T47D (cell line): ENCODE data around the gene KIAA0232.

Experiments used
- DNase-seq, 2 experiments: peaks; one replicate each; pipeline versions ENCODE4 v3.0.0 to v3.0.0-alpha.2; 2011 to 2012; ENCODE audit warnings: low read depth in 1 of 2, low spot score in 1 of 2
- JUND ChIP-seq: IDR thresholded peaks from 2 replicates; pipeline ENCODE4 v1.6.1; 2012; ENCODE audit warnings: low read depth
- in situ Hi-C: cut with HindIII; loops from 2 replicates; pipeline ENCODE4 v1.10.0; 2016; ENCODE audit warnings: low sequenced_read_pairs, low pct_unique_long_range_greater_than_20kb

The KIAA0232 gene

GRCh38 chr4:6772223-6772928 is 10.2 kb upstream of the KIAA0232 start:
- in situ Hi-C loops: no loop called here
- peak; percentile 66 to 94 for DNase-seq
- no peak for TF ChIP-seq JUND

GRCh38 chr4:6773106-6773505 is 9.4 kb upstream of the KIAA0232 start:
- peak; percentile 56 to 93 for DNase-seq
- in situ Hi-C loops: no loop called here
- no peak for TF ChIP-seq JUND

- in situ Hi-C loops: no loop called here
- TF ChIP-seq JUND: no peak
- DNase-seq: no peak
These were observed 8.6 kb upstream of the KIAA0232 start for GRCh38 chr4:6773616-6774540.

GRCh38 chr4:6775746-6776145 is 6.8 kb upstream of the KIAA0232 start:
- in situ Hi-C loops: no loop called here
- peak in 1 of 2 experiments; percentile 27 for DNase-seq
- TF ChIP-seq JUND: no peak

- DNase-seq: no peak
- no peak for TF ChIP-seq JUND
These were observed 5.4 kb upstream of the KIAA0232 start for GRCh38 chr4:6776920-6777635.

GRCh38 chr4:6777636-6778281 is 4.8 kb upstream of the KIAA0232 start:
- DNase-seq: no peak
- in situ Hi-C loops: no loop called here

More at GRCh38 chr4:6776920-6777635, 5.4 kb upstream of the KIAA0232 start:
- in situ Hi-C loops: no loop called here

GRCh38 chr4:6778435-6778834 is 4.1 kb upstream of the KIAA0232 start:
- DNase-seq: no peak
- in situ Hi-C loops: no loop called here
- TF ChIP-seq JUND: no peak

More at GRCh38 chr4:6777636-6778281, 4.8 kb upstream of the KIAA0232 start:
- no peak for TF ChIP-seq JUND

GRCh38 chr4:6779667-6780565 is 2.6 kb upstream of the KIAA0232 start:
- peak in 1 of 2 experiments; percentile 57 for DNase-seq
- no peak for TF ChIP-seq JUND
- in situ Hi-C loops: no loop called here

GRCh38 chr4:6781113-6781512 is 1.4 kb upstream of the KIAA0232 start:
- peak in 1 of 2 experiments; percentile 51 for DNase-seq
- in situ Hi-C loops: no loop called here
- TF ChIP-seq JUND: no peak

GRCh38 chr4:6781561-6781960 is 966 bp upstream of the KIAA0232 start:
- no peak for TF ChIP-seq JUND
- peak in 1 of 2 experiments; percentile 33 for DNase-seq
- in situ Hi-C loops: no loop called here

GRCh38 chr4:6782846-6783110 is 251 bp downstream of the KIAA0232 start:
- no peak for DNase-seq
- in situ Hi-C loops: no loop called here
- TF ChIP-seq JUND: no peak
